GM12892 (cell line): ENCODE data around the gene STARD10.

ENCODE experiments used
- POLR2A ChIP-seq: IDR thresholded peaks from 2 replicates; pipeline ENCODE4 v1.6.1; 2011; ENCODE audit warnings: low read depth, low read length, control low read depth
- POLR2AphosphoS5 ChIP-seq: IDR thresholded peaks from 2 replicates; pipeline ENCODE4 v1.6.1; 2011; ENCODE audit warnings: low read depth, low read length, control low read depth

- no peak for TF ChIP-seq POLR2AphosphoS5
- TF ChIP-seq POLR2A, result no peak
Measured at GRCh38 chr11:72778535-72779494, 15.0 kb downstream of the STARD10 start.
